ELF-1 (cell line): Measurements from ENCODE around the gene CYBRD1.
"Not testable (repeated sequence)": the region's sequence is repeated elsewhere in the genome, so short reads cannot be mapped to it uniquely, and the experiment has no call there.

ENCODE experiments used
- DNase-seq: peaks from one replicate; pipeline ENCODE4 v3.0.0-alpha.2; 2016; ENCODE audit warnings: low read depth, low spot score

The CYBRD1 gene, protein sequence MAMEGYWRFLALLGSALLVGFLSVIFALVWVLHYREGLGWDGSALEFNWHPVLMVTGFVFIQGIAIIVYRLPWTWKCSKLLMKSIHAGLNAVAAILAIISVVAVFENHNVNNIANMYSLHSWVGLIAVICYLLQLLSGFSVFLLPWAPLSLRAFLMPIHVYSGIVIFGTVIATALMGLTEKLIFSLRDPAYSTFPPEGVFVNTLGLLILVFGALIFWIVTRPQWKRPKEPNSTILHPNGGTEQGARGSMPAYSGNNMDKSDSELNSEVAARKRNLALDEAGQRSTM

DNA sequence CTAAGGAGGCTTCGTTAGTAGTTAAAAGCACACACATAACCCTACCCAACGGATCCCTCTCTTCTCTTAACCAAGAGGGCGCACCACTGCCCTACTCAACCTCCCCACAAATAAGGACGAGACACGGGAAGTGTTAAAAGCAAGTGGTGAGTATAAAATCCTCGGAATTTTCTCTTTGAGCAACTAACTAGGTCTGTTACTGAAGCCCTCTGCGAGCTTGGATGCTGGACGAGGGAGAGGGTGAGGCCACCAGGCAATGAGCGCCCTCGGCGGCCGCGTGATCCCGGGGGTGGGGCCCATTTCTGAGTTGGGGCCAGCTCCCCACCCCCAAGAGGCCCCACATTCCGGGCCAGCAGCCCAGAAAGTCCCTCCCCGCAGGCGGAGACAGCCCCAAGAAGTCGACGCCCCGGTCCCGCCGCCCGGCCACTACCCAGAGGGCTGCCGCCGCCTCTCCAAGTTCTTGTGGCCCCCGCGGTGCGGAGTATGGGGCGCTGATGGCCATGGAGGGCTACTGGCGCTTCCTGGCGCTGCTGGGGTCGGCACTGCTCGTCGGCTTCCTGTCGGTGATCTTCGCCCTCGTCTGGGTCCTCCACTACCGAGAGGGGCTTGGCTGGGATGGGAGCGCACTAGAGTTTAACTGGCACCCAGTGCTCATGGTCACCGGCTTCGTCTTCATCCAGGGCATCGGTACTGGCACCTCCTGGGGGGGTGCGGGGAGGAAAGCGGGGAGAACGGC lies at the start of gene CYBRD1:
Gene CYBRD1, plus strand, starts transcription at position 423 of the 736 bp plus-strand sequence. Its CDS starts 72 bp downstream, at position 495.
- DNase-seq: peak; percentile 42

DNA sequence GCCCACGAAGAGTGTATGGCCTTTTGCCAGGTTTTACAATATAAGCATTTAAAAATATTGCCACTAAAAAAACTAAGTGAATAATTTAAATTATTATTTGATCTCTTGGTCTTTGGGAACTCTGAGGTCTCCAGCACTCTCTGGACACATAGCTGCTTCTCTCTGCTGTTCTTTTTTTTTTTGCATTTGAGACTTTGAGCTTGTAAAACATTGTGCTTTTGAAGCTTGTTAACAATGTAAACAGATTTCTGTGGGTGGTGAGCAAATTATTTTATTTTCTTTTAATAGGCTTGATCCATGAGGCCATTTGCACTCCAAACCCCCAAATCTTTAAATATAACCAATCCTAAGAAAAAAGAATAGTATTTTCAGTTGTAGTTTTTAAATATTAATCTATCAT lies 46.3 kb upstream of the CYBRD1 start:
- DNase-seq: no peak

DNA sequence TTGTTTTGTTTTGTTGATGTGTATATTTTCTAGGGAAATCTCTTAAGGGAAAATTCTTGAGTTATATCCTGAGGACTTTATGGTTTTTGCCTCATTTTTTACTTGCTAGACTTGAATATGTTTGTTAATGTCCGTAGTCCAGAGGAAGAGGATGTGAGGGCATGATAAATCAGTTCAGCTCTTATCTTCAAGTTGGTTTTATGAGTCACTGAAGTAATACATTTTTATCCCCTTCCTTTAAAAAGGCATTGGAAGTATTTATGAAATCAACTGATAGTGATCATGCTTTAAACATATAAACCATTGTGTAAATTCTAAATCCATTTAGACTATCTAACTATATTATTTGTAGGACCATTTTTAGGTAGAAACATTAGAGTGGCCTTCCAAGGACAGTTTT lies 43.9 kb upstream of the CYBRD1 start:
- no peak for DNase-seq

DNA sequence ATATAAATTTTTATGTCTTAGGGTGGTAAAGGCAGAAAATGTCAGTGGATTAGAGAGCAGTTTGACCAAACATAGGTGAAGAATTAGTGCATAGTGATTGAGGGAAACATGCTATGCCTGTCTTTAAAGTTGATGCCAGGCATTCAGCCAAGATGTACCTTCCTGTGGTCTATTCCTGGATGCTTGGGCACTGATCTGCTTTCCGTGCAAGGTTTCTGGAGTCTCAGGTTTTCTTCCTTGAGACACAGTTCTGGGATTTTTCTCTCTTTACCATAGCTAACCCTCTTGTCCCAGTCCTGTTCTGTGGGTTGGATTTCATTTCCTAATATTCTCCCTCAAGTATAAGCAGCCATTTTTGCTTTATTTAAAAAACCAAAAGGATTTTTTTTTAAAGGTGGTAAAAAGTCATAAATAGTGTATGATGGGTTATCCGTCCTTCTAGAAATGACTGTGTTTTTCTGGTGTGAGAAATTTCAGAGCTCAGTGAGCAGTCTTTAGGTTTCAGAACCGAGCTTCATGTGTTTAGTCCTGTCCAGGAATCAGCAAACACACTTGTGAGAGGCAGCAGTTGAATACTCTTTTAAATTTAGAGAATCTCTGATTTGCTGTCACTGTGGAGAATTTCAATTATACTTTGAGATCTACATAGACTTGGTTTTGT lies 43.0 kb upstream of the CYBRD1 start:
- no peak for DNase-seq

DNA sequence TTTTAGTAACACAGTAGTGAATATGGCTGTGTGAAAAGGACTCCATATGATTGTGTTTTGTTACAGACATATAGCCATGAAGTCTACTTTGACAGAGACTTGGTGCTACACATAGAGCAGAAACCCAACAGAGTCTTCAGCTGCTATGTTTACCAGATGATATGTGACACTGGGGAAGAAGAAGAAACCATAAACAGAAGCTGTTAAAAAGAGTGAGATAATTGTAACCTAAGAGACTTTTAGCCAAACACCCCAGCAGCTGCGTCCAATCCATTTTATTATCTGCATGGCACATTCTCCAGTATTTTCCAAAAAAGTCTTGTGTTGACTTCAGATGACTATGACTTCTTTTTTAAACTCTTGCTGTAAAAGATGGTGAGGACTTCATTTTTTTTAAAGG lies 41.4 kb upstream of the CYBRD1 start:
- no peak for DNase-seq

DNA sequence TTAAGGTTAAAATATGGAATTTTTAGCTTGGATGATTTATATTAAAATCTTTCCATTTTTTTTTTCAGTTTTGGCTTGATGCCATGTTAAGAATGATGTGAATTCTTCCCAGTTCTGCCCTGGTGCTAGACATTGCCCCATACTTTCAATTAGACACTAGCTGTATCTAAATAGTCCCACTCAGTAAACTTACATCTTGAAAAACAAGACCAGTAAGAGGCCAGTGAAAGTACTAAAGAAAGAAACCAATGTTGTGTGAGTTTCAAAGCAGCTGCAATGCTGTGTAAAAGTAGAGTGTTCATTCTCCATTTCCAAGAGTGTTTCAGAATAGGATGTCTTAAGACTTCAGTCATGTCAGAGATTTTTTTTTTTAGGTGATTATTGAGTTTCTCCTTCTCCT lies 40.0 kb upstream of the CYBRD1 start:
- DNase-seq: no peak

DNA sequence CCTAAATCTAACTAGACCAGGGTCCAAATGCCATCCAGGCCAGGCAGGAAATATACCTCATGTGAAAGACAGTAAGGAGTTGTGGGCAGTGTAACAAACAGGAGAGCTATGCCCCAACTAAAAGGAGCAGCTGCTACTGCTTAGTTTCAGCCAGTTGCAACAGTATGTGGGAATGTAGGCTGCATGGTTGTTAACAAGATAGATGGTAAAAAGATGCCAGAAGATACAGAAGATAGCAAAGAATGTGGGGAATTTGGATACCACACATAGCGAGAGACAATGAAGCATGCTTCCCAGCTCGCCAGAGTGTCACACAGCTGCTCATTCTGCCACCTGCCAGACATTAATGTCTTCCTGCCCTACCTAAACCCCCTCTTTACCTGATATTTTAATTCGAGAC lies 39.4 kb upstream of the CYBRD1 start:
- peak; percentile 31 for DNase-seq

DNA sequence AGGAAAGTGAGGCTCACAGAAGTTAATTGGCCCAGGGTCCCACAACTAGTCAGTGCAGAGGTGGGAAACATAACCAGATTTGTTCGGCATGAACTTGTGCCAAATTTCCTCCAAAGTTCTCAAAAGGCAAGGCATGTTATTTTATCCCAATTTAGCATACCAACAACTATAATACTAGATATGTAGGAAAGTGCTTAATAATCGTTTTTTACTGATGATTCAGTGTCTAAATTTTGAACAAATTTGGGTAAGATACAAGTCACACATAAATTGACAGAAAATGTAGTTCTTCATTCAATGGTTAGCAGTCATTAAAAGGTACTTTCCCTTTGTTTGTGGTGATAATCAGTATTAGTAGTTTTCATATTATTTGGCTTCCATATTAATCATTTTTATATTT lies 38.5 kb upstream of the CYBRD1 start:
- DNase-seq: no peak

DNA sequence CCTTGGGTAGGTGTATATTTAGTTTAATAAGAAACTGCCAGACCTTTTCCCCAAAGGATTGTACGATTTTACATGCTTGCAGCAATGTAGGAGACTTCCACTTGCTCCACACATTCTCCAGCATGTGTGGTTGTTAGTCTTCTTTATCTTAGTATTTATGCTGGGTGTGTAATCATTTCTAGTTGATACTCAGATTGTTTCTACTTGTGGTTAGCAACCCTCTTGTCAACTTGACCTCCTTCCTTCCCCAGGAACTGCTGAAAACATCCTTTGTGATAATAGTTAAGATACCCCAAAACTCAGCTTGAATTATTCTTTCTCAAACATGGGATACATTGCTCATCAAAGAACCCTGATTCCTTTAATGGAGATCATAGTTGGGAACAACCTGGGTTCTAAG lies 37.2 kb upstream of the CYBRD1 start:
- no peak for DNase-seq

DNA sequence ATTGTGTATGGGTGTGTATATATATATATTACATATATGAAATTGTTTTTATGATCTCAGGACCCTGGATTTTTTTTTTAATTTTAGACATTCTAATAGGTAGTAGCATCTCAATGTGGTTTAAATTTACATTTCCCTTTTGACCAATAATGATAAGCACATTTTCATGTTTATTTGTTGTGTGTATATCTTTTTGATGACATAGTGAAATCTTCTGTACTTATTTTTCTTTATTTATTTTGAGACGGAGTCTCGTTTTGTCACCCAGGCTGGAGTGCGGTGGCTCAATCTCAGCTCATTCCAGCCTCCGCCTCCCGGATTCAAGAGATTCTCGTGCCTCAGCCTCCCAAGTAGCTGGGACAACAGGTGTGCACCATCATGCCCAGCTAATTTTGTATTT lies 35.1 kb upstream of the CYBRD1 start:
- DNase-seq: no peak

DNA sequence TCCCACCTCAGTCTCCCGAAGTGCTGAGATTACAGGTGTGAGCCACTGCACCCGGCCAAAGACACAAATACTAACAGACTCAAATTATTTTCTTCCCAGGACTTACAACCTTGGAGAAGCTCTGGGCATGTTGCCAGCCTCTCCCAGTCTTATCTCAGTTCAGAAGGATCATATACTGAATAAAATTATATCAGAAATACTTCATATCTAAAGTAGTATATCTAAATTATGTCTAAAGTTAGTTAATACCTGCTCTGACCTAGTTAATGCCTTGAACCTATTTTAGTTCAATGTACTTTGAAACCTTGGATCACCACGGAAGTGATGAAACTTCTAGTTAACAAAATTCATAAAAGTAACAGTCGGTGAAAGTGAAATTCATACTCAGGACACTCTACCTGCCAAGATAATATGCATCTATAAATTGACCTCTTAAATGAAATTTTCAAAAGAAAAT lies 34.4 kb upstream of the CYBRD1 start:
- DNase-seq: no peak

DNA sequence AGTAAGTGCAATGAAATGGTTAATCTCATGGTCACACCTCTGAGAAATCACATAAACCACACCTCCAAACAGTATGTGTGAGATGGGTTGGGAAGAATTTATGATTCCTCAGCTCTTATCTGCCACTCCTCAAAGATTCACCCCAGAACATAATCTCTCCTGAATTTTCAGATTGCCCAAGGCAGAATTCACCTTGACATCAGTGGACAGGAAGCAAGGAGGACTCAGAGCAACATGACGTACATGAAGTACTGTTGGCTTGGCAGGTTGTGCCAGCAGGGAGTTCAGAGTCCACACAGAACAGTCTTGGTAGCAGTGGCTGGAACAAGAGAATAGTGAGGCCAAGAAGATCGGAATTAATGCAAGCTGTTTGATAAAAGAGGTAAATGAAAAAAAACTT lies 31.7 kb upstream of the CYBRD1 start:
- DNase-seq: no peak

DNA sequence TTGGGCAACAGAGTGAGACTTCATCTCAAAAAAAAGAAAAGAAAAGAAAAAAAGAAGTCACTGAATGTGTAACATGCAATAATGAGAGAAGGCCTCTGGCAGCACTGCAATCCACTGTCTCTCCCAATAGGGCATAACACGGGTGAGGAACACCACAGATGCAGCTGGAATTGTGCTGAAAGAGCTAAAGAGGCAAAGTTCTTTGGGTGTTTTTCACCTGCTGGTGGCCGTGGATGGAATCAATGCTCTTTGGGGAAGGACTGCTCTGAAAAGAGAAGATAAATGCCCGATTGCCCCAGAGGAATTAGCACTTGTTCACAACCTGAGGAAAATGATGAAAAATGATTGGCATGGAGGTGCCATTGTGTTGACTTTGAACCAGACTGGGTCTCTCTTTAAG lies 31.0 kb upstream of the CYBRD1 start:
- no peak for DNase-seq

DNA sequence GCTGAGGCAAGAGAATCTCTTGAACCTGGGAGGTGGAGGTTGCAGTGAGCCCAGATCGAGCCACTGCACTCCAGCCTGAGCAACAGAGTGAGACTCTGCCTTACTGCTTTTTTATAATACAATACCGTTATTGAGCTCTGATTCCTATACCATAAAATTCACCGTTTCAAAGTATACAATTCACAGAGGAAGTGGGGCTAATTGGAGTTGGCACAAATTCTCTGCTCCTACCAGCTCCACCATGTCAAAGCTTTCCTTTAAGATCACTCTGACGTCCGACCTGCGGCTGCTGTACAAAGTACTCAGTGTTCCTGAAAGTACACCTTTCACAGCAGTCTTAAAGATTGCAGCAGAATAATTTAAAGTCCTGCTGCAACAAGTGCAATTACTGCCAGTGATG lies 29.6 kb upstream of the CYBRD1 start:
- no peak for DNase-seq

DNA sequence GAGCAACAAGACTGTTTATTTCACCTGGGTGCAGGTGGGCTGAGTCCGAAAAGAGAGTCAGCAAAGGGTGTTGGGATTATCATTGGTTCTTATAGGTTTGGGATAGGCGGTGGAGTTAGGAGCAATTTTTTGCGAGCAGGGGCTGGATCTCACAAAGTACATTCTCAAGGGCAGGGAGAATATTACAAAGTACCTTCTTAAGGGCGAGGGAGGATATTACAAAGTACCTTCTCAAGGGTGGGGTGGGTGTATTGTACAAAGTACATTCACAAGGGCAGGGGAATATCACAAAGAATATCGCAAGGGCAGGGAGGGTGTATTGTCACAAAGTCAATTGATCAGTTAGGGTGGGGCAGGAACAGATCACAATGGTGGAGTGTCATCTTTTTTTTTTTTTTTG lies 24.6 kb upstream of the CYBRD1 start:
- DNase-seq: not testable (repeated sequence)

DNA sequence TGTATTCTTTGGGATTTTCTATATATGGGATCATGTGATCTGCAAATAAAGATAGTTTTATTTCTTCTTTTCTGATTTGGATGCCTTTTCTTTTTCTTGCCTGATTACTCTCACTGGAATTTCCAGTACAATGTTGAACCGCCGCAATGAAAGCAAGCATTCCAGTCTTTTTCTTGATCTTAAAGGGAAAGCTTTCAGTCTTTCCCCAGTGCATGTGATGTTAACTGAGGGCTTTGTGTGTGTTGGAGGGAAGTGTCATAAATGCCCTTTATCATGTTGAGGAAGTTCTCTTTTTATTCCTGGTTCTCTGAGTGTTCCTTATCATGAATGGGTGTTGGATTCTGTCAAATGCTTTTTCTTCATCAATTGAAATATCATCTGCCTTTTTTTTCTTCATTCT lies 16.9 kb upstream of the CYBRD1 start:
- no peak for DNase-seq

DNA sequence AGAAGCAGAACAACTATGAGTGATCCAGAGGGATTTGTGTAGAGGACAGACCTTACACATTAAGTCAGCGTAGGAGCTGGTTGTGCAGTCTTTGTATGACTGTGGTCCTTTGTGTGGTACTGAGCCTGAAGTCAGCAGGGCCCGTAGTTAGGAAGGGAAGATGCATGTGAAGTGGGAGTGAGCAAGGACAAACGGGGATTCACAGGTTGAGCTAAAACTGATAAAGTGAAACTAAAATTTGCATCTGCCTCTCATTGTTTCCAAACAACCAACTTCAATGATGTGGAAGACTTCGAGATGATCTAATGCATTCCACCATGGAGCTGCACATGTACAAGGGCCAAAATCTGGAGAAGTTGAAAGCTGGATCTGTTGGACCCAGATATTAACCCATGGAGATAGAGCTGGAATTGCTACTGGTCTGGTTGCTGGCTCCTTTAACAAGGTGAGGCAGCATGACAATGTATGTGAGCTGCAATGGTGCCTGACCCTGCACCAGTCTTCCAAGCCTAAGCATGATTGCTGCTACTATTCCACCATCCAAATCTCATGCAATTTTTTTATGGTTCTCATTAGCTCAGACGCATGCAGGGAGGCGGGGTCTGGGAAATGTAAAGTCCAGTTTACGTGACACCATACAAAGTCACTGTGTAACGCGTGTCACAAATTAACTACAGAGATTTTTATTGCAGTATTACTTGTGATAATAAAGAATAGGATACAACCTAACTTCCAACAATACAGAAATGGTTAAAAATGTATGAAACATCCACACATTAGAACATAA lies 12.1 kb upstream of the CYBRD1 start:
- no peak for DNase-seq

DNA sequence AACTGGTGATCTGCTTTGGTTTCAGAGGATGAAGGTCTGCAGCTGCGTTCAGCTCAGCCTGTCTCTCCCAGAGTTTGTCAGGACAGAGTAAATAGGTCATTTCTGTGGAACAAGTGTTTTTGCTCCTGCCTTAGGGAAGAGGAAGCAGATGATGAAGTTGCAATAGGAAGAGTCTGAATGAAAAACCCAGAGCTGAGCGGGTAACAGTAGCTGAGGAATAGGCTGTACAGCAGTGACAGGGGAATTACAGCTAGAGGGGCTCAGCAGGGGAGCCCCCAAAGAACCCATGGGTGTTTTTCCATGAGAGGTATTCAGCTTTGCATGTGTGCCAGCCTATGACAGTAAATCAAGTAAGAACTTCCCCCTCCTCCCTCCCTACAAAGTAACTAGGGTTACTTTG lies 10.3 kb upstream of the CYBRD1 start:
- no peak for DNase-seq

DNA sequence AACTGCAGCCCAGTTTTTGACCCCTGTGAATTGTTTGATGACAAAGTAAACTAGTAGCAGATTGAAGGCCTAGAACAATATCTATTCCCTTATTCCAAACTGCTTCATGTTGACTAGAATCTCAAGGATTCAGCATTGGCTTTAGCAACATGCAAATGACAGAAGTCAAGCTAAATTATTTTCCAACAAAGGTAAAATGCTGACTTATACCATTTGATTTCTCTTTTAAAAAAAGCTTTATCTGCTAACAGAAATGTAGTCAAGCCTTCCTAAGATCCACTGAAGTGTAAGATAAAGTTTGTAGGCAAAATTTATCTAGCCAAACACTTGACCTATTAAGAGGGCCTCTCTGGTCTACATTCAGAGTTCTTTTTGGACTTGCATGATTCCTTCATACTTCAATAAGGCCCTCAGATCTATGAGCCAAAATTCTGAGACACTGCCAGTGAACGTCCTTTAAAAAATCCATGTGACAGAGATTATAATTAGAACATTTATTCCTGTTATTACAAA lies 9.5 kb upstream of the CYBRD1 start:
- no peak for DNase-seq

DNA sequence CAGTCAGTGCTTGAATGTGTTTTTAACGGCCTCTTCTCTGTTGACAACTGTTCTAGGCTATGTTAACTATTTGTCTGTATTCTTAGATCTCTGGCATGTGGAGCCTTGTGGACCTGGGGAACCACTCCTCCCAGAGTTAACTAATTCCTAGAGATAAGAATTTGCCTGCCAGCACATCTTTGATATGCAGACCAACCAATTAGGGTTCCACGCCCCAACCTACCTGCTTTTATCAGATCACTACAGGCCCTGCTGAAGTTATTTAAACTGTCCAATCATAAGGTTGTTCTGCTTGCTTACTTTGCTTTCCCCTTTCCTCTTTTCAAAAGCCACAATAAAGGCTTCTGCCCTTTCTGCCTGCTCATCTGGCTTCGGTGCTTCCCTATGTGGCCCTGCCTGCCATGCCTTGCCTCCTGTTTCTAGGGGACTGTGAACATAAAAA lies 8.5 kb upstream of the CYBRD1 start:
- DNase-seq: peak; percentile 88

DNA sequence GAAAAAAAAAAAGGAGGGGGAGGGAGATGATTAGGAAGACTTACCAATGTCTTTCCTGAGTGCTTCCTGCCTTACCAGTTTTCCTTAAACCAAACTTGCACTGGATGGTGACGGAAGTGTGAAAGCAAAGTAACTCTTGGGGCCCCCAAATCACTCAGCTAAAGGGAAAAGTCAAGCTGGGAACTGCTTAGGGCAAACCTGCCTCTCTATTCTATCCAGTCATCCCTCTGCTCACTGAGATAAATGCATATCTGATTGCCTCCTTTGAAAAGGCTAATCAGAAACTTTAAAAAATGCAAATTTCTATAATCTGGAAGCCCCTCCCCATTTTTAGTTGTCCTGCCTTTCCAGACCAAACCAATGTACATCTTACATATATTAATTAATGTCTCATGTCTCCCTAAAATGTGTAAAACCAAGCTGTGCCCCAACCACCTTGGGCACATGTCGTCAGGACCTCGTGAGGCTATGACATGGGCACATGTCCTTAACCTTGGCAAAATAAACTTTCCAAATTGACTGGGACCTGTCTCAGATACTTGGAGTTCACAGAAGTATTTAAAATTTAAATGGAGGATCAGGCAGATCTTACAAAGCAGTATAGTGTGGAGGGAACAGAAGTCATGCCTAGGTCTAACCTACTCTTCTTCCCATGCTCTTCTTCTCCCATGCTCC lies 7.2 kb upstream of the CYBRD1 start:
- DNase-seq: peak; percentile 4
